GM23338 (cell line): ENCODE measurements around the gene MYLK4. TPM values are rescaled to one million over a fixed set of nuclear protein-coding genes. Genes with fewer than 3 reads are reported as not detected.

Experiments used
- ATAC-seq: fragments of 200-7000 bp; cut with Tn5 transposase; 3 replicates; pipeline ENCODE4 v1.9.1; 2020
- DNase-seq: peaks from one replicate; pipeline ENCODE4 v3.0.0-alpha.2; 2015; ENCODE audit warnings: low spot score
- H2AFZ ChIP-seq: fragments of 200-600 bp; sonication (generic); 2 replicates; pipeline ENCODE4 v1.8.0; 2016; ENCODE audit warnings: antibody characterized with exemption, mild to moderate bottlenecking, moderate library complexity
- H3F3A ChIP-seq: fragments of 200-600 bp; sonication (generic); replicated peaks from 2 replicates; pipeline ENCODE4 v1.8.0; 2017; ENCODE audit warnings: antibody characterized with exemption, mixed run types, low read depth
- H3K27ac ChIP-seq: fragments of 200-600 bp; sonication (generic); 2 replicates; pipeline ENCODE4 v1.6.1; 2016; ENCODE audit warnings: low read depth
- H3K27me3 ChIP-seq: fragments of 200-600 bp; sonication (generic); 2 replicates; pipeline ENCODE4 v1.8.0; 2016; ENCODE audit warnings: mild to moderate bottlenecking, mixed run types, moderate library complexity; ENCODE audit not compliant: insufficient read depth
- H3K36me3 ChIP-seq: fragments of 200-600 bp; sonication (generic); 2 replicates; pipeline ENCODE4 v1.8.0; 2016; ENCODE audit warnings: mild to moderate bottlenecking; ENCODE audit not compliant: insufficient read depth
- H3K4me1 ChIP-seq: fragments of 200-600 bp; sonication (generic); 2 replicates; pipeline ENCODE4 v1.8.0; 2016; ENCODE audit warnings: mild to moderate bottlenecking, moderate library complexity; ENCODE audit not compliant: insufficient read depth
- H3K4me2 ChIP-seq: fragments of 200-600 bp; sonication (generic); 2 replicates; pipeline ENCODE4 v1.7.1; 2017; ENCODE audit warnings: mixed run types
- H3K4me3 ChIP-seq: fragments of 200-600 bp; sonication (generic); 2 replicates; pipeline ENCODE4 v1.6.1; 2016; ENCODE audit warnings: mixed run types
- H3K79me2 ChIP-seq: fragments of 200-600 bp; sonication (generic); replicated peaks from 2 replicates; pipeline ENCODE4 v1.8.0; 2017; ENCODE audit warnings: mild to moderate bottlenecking; ENCODE audit not compliant: insufficient read depth
- H3K9me2 ChIP-seq: fragments of 200-600 bp; sonication (generic); 2 replicates; pipeline ENCODE4 v1.8.0; 2017; ENCODE audit not compliant: insufficient read depth
- H4K20me1 ChIP-seq: fragments of 200-600 bp; sonication (generic); replicated peaks from 2 replicates; pipeline ENCODE4 v1.8.0; 2017; ENCODE audit warnings: mild to moderate bottlenecking; ENCODE audit not compliant: insufficient read depth
- H3K27ac Mint-ChIP-seq: 2 replicates; pipeline ENCODE4 v1.8.0; 2020; ENCODE audit warnings: inconsistent platforms, mild to moderate bottlenecking, moderate library complexity, mixed read lengths
- H3K27me3 Mint-ChIP-seq: 3 replicates; pipeline ENCODE4 v1.8.0; 2022; ENCODE audit warnings: low read depth, mild to moderate bottlenecking, moderate library complexity, mixed read lengths, inconsistent platforms; ENCODE audit not compliant: insufficient read depth, poor library complexity
- H3K36me3 Mint-ChIP-seq: 3 replicates; pipeline ENCODE4 v1.8.0; 2021; ENCODE audit warnings: low read depth, mild to moderate bottlenecking, inconsistent platforms, moderate library complexity, mixed read lengths
- H3K4me1 Mint-ChIP-seq: 3 replicates; pipeline ENCODE4 v1.8.0; 2020; ENCODE audit warnings: mild to moderate bottlenecking, inconsistent platforms, mixed read lengths
- H3K4me3 Mint-ChIP-seq: 3 replicates; pipeline ENCODE4 v1.8.0; 2021; ENCODE audit warnings: moderate library complexity, mild to moderate bottlenecking, inconsistent platforms, mixed read lengths
- H3K9me3 Mint-ChIP-seq: 3 replicates; pipeline ENCODE4 v1.8.0; 2020; ENCODE audit warnings: moderate library complexity, mild to moderate bottlenecking, inconsistent platforms, mixed read lengths
- CREB1 ChIP-seq: fragments of 250-450 bp; sonication (Bioruptor Pico); IDR thresholded peaks from 2 replicates; pipeline ENCODE4 v1.5.0; 2020; ENCODE audit warnings: low read depth, mild to moderate bottlenecking, moderate library complexity
- polyA plus RNA-seq: library from polyadenylated mRNA; unstranded; fragments of >200 nt; fragmentation: Nextera tagmentation; extraction: Ambion mirVana; gene quantifications from 2 replicates; pipeline ENCODE4 v1.2.1, GENCODE V29; 2016
- total RNA-seq: library from RNA; depleted of rRNA; stranded (reverse); fragments of >200 nt; shearing (Covaris generic); gene quantifications from 2 replicates; pipeline ENCODE4 v1.2.3, GENCODE V29; 2014
- TF ChIP-seq, protein P1 (sequence below): fragments of 250-450 bp; sonication (Bioruptor Pico); IDR thresholded peaks from 2 replicates; pipeline ENCODE4 v1.5.0; 2020; ENCODE audit warnings: mild to moderate bottlenecking, moderate library complexity

MYLK4 gene
- total and polyA plus RNA-seq, 2 experiments from 2014 or later, result 0.03 to 0.17 TPM

- TF ChIP-seq, protein P1, sequence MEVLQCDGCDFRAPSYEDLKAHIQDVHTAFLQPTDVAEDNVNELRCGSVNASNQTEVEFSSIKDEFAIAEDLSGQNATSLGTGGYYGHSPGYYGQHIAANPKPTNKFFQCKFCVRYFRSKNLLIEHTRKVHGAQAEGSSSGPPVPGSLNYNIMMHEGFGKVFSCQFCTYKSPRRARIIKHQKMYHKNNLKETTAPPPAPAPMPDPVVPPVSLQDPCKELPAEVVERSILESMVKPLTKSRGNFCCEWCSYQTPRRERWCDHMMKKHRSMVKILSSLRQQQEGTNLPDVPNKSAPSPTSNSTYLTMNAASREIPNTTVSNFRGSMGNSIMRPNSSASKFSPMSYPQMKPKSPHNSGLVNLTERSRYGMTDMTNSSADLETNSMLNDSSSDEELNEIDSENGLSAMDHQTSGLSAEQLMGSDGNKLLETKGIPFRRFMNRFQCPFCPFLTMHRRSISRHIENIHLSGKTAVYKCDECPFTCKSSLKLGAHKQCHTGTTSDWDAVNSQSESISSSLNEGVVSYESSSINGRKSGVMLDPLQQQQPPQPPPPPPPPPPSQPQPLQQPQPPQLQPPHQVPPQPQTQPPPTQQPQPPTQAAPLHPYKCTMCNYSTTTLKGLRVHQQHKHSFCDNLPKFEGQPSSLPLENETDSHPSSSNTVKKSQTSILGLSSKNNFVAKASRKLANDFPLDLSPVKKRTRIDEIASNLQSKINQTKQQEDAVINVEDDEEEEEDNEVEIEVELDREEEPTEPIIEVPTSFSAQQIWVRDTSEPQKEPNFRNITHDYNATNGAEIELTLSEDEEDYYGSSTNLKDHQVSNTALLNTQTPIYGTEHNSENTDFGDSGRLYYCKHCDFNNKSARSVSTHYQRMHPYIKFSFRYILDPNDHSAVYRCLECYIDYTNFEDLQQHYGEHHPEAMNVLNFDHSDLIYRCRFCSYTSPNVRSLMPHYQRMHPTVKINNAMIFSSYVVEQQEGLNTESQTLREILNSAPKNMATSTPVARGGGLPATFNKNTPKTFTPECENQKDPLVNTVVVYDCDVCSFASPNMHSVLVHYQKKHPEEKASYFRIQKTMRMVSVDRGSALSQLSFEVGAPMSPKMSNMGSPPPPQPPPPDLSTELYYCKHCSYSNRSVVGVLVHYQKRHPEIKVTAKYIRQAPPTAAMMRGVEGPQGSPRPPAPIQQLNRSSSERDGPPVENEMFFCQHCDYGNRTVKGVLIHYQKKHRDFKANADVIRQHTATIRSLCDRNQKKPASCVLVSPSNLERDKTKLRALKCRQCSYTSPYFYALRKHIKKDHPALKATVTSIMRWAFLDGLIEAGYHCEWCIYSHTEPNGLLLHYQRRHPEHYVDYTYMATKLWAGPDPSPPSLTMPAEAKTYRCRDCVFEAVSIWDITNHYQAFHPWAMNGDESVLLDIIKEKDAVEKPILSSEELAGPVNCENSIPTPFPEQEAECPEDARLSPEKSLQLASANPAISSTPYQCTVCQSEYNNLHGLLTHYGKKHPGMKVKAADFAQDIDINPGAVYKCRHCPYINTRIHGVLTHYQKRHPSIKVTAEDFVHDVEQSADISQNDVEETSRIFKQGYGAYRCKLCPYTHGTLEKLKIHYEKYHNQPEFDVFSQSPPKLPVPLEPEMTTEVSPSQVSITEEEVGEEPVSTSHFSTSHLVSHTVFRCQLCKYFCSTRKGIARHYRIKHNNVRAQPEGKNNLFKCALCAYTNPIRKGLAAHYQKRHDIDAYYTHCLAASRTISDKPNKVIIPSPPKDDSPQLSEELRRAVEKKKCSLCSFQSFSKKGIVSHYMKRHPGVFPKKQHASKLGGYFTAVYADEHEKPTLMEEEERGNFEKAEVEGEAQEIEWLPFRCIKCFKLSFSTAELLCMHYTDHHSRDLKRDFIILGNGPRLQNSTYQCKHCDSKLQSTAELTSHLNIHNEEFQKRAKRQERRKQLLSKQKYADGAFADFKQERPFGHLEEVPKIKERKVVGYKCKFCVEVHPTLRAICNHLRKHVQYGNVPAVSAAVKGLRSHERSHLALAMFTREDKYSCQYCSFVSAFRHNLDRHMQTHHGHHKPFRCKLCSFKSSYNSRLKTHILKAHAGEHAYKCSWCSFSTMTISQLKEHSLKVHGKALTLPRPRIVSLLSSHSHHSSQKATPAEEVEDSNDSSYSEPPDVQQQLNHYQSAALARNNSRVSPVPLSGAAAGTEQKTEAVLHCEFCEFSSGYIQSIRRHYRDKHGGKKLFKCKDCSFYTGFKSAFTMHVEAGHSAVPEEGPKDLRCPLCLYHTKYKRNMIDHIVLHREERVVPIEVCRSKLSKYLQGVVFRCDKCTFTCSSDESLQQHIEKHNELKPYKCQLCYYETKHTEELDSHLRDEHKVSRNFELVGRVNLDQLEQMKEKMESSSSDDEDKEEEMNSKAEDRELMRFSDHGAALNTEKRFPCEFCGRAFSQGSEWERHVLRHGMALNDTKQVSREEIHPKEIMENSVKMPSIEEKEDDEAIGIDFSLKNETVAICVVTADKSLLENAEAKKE (CRISPR knock-in tag), result no peak
Measured at GRCh38 chr6:2753743-2754142, 3.0 kb upstream of the MYLK4 start (continued).

GRCh38 chr6:2753110-2753489, 2.4 kb upstream of the MYLK4 start:
- Histone ChIP-seq H3K36me3 (no peaks in the 10 kb centered on the region), H3K27ac (no peak overlapping the region), H3F3A (no peaks in the 10 kb centered on the region), H3K4me1 (no peaks in the 10 kb centered on the region), H4K20me1 (no peaks in the 10 kb centered on the region), H3K9me2 (no peaks in the 10 kb centered on the region), H3K4me3 (no peak overlapping the region), H3K79me2 (no peaks in the 10 kb centered on the region), H2AFZ (no peak overlapping the region), H3K27me3 (no peaks in the 10 kb centered on the region), H3K4me2 (no peak overlapping the region)
- Mint-ChIP-seq H3K9me3 (no peaks in the 10 kb centered on the region), H3K4me3 (no peak overlapping the region), H3K36me3 (no peaks in the 10 kb centered on the region), H3K4me1 (peaks cover 2% of the 10 kb centered on the region; the same call in 2 of the 3 replicates), H3K27me3 (peaks cover 2% of the 10 kb centered on the region), H3K27ac (no peak overlapping the region)
- TF ChIP-seq, protein P1 (CRISPR knock-in tag), result no peak
- no peak for TF ChIP-seq CREB1
- no peak for ATAC-seq
- no peak for DNase-seq
